Stimulated activated CD8-positive, alpha-beta memory T cell treated with anti-CD3 and anti-CD28 coated beads, Interleukin-7, amount 100 ng/mL, for 48 hours (primary cell): Measurements from ENCODE around the gene TBC1D22A.
"Not testable (repeated sequence)": the region's sequence is repeated elsewhere in the genome, so short reads cannot be mapped to it uniquely, and the experiment has no call there.

Experiments used
- DNase-seq, 2 donors: peaks; one replicate each; pipeline ENCODE4 v3.0.0-alpha.2; 2020; ENCODE audit warnings: low read depth in 1 of 2; ENCODE audit errors: extremely low read depth in 1 of 2

The TBC1D22A gene

DNA sequence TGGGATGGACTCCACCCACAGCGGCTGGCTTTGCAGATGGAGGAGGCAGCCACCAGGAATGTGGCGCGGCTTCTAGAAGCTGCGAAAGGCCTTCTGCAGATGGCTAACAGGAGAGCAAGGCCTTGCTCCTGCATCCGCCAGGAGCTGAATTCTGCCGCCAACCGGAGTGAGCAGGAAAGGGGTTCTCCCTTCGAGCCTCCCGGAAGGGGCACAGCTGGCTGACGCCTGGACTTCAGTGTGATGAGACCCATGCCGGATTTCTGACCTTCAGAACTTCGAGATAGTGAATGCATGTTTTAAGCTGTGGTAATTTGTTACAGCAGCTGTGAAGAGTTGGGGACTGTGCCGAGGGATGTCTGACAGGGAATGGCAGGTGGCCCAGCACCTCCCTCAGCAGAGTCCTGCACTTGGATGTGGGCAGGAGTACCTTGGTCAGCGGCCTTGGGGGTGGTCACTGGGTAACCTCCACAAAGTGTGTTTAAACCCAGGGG, 7.7 kb downstream of the TBC1D22A start:
- no peak for DNase-seq

GRCh38 chr22:46770726-46771125, 8.3 kb downstream of the TBC1D22A start:
- DNase-seq = no peak

- DNase-seq = no peak
Observed at GRCh38 chr22:46773076-46773475, 10.6 kb downstream of the TBC1D22A start.

DNA sequence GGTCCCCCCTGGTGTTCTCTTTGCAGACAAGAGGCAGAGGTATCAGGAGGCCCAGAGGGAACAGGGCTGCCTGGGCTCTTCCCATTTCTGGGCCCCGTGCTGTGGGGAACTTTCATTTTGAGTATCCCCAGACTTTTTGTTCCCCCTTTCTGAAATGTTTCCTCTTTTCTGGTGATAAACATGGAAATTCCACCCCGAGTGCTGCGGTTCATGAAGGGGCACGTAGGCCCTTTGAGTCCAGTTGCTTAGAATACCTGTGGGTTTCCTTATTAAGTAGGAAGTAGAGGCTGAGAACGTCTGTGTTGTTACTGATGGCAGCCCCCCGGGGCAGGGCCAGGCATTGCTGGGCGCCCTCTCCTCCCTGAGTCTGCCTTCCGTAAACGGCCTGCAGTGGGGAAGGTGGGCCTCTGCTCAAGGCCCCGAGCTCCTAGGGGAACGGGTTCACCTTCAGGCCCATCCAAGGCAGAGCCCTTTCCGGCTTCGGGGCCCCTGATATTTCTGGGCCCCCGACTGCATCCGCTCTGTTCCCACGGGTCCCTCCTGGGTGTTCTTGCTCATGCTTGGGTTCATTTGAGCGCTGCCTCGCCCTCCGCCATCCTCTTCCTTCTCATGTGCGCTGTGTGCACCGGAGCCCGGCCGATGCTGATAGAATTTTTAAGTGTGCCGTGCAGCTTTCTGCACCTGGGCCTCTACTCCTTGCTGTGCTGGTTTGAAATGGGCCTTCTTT, 12.0 kb downstream of the TBC1D22A start:
- DNase-seq = no peak

DNA sequence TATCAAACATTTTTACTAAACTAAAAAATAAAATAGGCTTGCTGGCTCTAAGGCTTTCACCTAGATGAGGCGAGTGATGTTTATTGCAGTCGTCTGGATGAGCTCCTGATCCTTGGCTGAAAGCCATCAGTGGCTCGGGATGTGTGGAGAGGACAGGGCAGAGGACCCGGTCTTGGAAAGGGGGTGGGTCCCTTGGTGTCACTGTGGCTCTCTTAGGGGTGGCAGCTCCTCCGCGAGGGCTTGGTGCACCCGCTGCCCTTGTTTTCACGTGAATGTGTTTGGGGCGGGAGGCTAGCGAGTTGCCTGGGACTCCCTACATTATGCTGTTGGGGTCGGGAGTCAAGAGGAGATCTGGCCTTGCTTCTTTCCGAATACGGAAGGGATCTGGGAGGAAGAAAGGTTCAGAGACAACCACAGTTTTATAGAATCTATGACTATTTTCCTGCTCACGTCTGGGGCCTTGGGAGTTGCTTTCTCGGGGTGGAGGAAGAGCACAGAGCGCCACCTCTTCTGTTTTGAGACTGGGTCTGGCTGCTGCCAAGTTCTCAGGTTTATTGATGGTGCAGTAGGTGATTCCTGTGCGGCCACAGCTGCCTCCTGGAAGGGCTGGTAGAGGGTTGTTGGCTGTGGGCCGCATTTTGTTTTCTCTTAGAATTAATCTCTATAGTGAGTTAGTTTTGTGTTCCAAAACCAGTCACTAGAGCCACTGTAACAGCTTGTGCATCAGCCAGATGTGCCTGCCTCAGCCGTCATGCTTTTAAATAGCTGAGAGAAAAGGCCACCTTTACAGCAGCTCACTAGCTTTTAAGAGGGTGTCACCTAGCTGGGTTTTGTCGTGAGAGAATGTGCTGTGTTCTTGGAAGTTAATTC, 12.8 kb downstream of the TBC1D22A start:
- no peak for DNase-seq

DNA sequence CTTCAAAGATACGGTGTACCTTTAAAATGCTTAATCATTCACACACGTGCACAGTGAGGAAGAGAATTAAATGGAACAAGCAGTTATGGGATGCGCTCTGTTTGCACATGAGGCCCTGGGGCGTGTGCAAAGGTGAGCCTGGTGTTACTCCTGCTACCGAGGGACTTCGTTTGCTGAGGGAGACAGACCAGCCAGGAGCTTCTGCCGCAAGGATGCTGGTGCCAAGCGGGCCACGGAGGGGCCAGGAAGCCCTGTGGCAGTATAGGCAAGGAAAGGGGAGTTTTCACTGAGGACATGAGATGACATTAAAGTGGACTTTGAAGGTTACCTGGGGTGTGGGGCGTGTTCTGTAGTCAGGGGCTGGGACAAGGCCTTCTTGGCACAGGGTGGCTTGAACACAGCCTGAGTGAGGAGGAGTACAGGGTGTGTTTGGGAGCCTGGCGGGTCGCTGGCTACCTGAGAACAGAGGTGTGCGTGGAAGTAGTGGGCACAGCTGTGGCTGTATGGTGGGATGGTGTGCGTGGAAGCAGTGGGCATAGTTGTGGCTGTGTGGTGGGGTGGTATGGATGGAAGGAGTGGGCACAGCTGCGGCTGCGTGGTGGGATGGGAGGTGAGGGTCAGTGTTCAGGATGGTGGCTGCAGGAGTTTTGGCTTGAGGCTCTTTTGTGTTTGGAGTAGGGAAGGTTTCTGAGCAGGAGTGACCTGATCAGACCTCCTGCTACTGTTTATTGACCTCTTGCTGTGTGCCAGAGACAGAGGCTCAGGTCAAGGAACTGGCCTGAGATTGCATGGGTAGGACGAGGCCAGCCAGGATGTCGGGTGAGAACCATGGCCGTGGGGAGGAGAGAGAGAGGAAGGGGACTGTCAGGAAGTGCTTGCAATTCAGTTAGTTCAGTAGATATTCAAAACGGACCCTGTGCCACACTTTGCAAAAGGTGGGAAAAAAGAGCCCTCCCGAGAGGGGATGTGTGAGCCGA, 13.7 kb downstream of the TBC1D22A start:
- DNase-seq = no peak

DNA sequence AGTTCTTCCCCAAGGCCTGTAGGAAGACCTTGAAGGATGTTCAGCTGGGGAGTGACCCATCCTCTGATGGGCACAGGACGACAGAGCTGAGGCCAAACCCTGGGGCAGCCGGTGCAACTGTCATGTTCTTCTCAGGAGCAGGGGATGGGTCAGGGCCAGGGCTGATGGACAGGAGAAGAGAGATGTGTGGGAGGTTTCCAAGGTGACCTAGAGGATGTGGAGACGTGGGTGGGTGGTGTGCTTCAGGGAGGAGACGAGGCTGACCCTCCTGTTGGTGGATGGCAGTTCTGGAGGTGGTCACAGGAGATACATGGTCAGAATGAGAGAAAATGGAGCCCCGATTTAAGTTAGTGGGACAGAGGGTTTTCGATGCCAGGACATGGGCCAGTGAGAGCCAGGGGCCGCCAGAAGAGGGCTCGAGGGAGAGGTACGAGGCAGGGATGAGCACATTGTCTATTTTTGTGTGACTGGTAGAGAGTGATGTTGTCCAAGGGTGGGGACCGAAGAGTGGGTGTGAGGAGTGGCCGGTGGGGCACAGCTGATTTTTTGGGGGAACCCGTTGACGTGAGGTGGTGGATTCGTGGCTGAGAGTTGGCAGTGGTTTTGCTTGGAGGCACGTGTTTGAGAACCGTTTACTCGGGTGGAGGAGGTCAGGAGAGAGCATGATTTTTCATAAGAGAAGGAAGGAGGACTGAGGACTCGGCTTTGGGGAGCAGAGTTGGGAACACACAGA, 14.6 kb downstream of the TBC1D22A start:
- DNase-seq = no peak

GRCh38 chr22:46777609-46777970, 15.1 kb downstream of the TBC1D22A start:
- DNase-seq = no peak

DNA sequence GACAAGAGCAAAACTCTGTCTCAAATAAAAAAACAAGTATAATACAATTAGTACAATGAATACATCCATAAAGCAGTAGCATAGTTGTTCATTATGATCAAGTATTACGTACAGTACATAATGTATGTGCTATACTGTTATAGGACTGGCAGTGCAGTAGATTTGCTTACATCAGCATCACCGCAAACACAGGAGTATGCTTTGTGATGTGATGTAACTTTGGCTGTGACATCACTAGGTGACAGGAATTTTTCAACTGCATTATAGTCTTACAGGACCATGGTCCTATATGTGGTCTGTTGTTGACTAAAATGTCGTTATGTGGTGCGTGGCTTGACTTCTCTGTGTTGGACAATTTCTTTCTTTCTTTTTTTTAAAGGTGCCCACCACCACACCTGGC, 16.6 kb downstream of the TBC1D22A start:
- no peak for DNase-seq

DNA sequence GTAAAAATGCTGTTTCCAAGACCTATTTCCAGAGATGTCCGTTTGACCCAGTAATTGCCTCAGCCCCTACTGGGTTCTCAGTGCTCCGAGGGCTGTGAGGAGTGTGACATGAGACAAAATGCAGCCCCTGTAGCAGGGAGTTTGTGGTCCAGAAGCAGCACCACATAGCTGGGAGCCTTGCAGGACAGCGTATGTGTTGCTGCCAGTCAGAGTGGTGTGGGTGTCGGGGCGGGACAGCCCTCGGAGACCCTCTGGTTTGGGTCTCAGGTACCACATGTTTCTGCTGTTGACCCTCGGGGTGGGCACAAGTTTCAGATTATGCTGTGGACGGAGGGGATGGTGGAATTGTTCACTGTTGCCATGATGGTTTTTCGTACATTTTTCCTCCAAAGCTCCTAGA, 17.2 kb downstream of the TBC1D22A start:
- DNase-seq = no peak

GRCh38 chr22:46780453-46780852, 18.0 kb downstream of the TBC1D22A start:
- no peak for DNase-seq

DNA sequence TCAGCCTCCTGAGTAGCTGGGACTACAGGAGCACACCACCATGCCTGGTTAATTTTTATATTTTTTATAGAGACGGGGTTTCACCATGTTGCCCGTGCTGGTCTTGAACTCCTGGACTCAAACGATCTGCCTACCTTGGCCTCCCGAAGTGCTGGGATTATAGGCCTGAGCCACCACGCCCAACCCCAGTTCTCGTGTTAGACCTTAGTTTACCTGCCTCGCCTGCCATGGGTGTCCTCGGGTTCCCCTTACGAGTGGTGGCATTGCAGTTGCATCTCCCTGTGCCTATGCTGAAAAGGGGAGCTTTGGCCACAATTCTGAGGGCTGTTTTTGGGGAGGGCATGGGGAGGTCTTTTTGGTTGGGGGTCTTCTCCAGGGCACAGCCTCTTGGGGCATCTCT, 18.8 kb downstream of the TBC1D22A start:
- no peak for DNase-seq

DNA sequence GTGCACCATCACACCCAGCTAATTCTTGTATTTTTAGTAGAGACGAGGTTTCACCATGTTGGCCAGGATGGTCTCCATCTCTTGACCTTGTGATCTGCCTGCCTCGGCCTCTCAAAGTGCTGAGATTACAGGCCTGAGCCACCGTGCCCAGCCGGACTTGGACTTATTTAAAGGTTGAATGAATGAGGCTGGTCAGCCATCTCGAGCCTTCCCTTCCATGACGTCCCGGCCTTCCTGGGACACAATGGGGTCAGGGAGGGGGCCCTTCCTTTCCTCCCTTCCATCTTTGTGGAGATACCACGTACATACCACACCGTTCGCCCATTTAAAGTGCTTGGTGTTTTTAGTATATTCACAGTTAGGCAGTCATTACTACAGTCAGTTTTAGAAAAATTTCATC, 19.8 kb downstream of the TBC1D22A start:
- DNase-seq = not testable (repeated sequence)

DNA sequence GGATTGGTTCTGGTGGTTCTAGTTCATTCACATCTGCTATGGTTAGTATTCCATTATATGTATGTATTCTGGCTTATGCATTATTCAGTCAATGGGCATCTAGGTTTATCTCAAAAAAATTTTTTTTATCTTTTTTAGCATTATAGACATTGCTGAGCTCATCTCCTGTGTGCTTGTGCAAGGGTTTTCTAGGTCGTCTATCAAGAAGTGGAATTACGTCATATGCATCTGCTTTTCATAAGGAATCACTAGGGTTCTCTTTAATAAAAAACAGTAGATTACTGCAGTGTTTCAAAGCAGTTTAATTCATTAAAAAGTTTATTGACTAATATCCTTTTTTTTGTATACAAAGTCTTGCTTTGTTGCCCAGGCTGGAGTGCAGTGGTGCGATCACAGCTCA, 21.3 kb downstream of the TBC1D22A start:
- no peak for DNase-seq

GRCh38 chr22:46788441-46789172, 26.2 kb downstream of the TBC1D22A start:
- DNase-seq = no peak

DNA sequence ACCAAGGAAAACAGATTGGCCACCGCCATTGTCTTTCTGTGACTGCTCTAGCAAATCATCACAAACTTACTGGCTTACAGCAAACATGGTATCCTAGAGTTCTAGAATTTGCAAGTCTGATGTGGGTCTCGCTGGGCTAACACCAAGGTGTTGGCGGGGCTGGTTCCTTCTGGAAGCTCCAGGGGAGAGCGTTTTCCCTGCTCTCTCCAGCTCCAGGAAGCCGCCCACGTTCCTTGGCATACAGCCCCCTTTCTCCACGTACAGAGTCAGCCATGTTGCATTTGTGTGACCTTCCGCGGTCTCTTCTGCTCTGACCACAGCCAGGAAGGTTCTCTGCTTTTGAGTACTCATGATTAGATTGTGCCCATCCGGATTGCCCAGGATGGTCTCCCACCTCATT, 27.5 kb downstream of the TBC1D22A start:
- no peak for DNase-seq

DNA sequence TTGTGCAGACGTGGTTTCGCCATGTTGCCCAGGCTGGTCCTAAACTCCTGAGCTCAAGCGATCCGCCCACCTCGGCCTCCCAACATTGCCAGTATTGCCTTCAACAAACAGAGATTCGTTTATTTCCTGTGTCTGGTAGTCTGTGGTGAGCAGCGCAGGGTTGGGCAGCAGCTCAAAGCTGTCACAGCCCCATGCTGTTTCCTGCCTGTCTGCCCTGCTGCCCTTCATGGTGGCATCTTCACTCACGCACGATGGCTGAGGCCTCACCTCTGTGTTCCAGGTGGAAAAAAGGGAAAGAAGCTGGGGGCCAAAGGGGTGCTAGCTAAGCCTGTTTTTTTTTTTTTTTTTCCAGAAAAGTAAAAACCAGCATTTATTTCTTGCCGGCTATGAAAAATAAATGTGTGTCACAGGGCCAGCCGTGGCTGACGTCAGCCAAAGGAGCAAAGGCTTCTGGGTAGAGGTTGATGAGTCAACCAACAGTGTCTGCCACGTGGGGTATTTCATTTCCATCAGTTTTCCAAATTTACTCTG, 28.8 kb downstream of the TBC1D22A start:
- DNase-seq = peak; percentile 45 to 63

DNA sequence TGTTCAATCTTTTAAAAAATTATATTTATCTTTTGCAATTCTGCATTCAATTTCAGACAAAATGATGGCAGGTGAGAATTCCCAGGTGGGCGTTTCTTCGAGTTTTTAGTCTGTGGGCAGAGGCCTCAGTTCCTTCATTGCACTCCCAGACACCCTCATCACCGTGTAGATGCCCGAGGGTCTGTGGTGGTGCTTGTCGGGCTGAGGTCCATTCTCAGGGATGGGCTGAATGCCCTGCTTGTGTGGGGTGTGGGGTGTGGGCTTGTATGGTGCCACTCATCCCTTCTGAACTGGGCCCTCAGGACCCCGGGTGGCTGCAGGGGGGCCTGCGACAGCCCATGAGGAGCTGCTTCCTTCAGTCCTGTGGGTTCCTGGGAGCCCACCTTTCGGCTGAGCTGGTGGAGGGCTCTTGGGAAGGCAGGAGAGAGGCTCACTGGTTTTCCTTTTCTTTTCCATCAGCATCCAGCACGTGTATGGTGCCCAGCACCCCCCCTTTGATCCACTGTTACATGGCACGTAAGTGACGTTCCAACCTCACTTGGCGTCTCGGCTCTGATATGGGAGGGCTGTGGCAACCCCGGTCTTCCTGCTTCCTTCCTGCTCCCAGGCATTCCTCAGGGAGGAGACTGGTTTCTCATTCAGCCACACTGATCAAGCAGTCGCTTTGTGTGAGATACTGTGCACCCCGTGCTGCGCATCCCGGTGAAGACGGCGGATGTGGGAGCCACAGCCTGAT, 29.8 kb downstream of the TBC1D22A start:
- DNase-seq = no peak

- no peak for DNase-seq
Observed at GRCh38 chr22:46792841-46793261, 30.4 kb downstream of the TBC1D22A start.
